SK-N-MC (cell line): ENCODE measurements around the gene PCYT2.

Experiments used
- EZH2 ChIP-seq: fragments of 200-600 bp; sonication (generic); IDR thresholded peaks from one replicate; pipeline ENCODE4 v1.6.1; 2017; ENCODE audit warnings: antibody characterized with exemption
- FOXP2 ChIP-seq: optimal IDR thresholded peaks from 2 replicates; pipeline ENCODE3; 2011; ENCODE audit warnings: mild to moderate bottlenecking, moderate library complexity; ENCODE audit not compliant: insufficient read depth; ENCODE audit errors: extremely low read length, control extremely low read depth
- POLR2AphosphoS5 ChIP-seq: IDR thresholded peaks from 2 replicates; pipeline ENCODE4 v1.6.1; 2012; ENCODE audit warnings: mild to moderate bottlenecking, low read depth, low read length, borderline replicate concordance

DNA sequence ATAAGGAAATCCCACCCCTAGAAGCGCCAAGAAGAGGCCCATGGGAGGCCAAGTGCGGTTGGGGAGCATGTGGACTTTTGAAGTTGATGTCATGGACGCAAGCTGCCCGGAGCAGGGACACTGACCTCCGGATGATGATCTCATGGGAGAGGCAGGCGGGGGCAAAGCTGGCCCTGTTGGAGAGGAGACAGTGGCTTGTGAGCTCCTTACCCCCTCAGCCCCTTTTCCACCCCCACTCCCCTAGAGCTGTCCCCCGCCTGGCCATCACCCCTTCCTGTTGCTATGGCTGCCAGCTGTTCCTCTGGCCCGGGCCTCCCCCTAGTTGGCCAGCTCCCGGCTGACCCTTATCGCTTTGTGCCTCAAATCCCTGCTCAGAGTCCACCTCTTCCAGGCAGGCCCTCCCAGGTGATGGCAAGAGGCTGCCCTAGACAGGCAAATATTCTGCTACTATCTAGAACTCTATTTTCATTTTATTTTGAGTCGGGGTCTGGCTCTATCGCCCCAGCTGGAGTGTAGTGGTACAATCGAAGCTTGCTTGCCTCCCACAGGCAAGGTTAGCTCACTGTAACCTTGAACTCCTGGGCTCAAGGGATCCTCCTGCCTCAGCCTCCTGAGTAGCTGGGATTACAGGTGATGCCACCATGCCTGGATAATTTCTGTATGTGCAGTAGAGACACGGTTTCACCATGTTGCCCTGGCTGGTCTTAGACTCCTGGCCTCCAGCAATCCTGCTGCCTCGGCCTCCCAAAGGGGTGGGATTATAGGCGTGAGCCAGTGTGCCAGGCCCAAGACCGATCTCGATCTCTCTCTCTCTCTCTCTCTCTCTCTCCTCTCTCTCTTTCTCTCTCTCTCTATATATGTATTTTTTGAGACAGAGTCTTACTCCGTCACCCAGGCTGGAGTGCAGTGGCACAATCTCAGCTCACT is 43.2 kb upstream of the PCYT2 start:
- TF ChIP-seq POLR2AphosphoS5 (no peak), EZH2 (no peak), FOXP2 (no peak)
